ENCODE measurements around the gene ZNF367. TPM values are rescaled to one million over a fixed set of nuclear protein-coding genes. Genes with fewer than 3 reads are reported as not detected.

ZNF367 gene
- total and polyA plus RNA-seq, 2 of the 4 experiments (the other 2 are of a cell fraction), result 1.1 to 2.7 TPM

DNA sequence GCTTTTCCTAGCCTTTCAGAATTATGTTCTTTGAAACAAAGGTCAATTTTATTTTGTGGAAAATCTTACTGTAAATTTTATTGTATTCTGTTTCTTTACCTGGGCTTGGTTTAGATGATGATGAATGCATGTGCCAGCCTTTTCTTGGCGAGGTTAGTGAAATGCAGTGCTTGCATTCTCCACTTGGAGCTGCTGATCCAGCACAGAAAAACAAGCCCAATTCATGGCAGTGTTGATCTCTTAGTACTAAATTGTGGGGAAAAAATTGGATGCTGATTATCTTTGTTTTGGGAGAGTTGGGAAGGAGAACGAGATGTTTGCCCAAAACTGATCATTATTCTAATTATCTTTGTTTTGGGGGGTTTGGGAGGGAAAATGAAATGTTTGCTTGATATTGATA is 35.5 kb upstream of the ZNF367 start:
- Histone ChIP-seq H4K91ac (ENCODE audit: insufficient read depth, low read depth, low read length) (no peak overlapping the region), H2BK15ac (ENCODE audit: low read depth, low read length) (no peak overlapping the region), H4K20me1 (ENCODE audit: insufficient read depth, low read length) (peaks cover 6% of the 10 kb centered on the region; the same call in 1 of the 2 replicates), H4K5ac (ENCODE audit: low read depth, low read length) (no peak overlapping the region), H3K4me3 (ENCODE audit: insufficient read depth, low read depth, low read length) (no peak overlapping the region), H3K18ac (ENCODE audit: low read depth, low read length) (no peak overlapping the region), H3K9ac (ENCODE audit: low read depth, low read length) (no peak overlapping the region), H3K4ac (ENCODE audit: low read depth, low read length) (no peak overlapping the region), H2AFZ (replicated peaks; ENCODE audit: low read length, poor library complexity) (no peak overlapping the region), H3K9me3 (ENCODE audit: control insufficient read depth, insufficient read depth, low read length) (no peaks in the 10 kb centered on the region), H4K8ac (ENCODE audit: low read depth in 2 of 2, low read length in 2 of 2) (no peak overlapping the region), H2BK5ac (ENCODE audit: low read depth, low read length, poor library complexity, severe bottlenecking) (no peak overlapping the region), H3K4me2 (ENCODE audit: low read depth, low read length) (no peak overlapping the region), H3K23ac (ENCODE audit: low read depth, low read length) (no peak overlapping the region), H2AK5ac (ENCODE audit: low read depth, low read length) (no peak overlapping the region), H3K79me1 (ENCODE audit: low read depth in 1 of 2, low read length in 2 of 2) (peaks cover 8 to 56% of the 10 kb centered on the region in 2 experiments; a peak in 3 of 4 replicates), H3K9me1 (ENCODE audit: insufficient read depth, low read length) (peaks cover 10% of the 10 kb centered on the region; the same call in 1 of the 2 replicates), H3K27me3 (ENCODE audit: control insufficient read depth, insufficient read depth, low read length) (no peaks in the 10 kb centered on the region), H3K14ac (replicated peaks; ENCODE audit: low read depth, low read length) (no peak overlapping the region), H3K56ac (ENCODE audit: extremely low read depth, insufficient read depth, low read length) (no peak overlapping the region), H2AK9ac (replicated peaks; ENCODE audit: low read depth, low read length, poor library complexity) (no peak overlapping the region), H2BK120ac (ENCODE audit: low read depth, low read length) (no peak overlapping the region), H3K4me1 (ENCODE audit: control insufficient read depth, insufficient read depth, low read length) (peaks cover 5% of the 10 kb centered on the region), H2BK20ac (ENCODE audit: low read depth, low read length) (no peak overlapping the region), H3K27ac (ENCODE audit: insufficient read depth, low read length) (no peak overlapping the region), H3K36me3 (ENCODE audit: control insufficient read depth, insufficient read depth, low read length) (no peaks in the 10 kb centered on the region)
- no peak for ATAC-seq (ENCODE audit: low read depth)
- in situ Hi-C loops (cut with MboI; ENCODE audit: low sequenced_read_pairs) (no loop called here), dilution Hi-C loops (cut with HindIII; ENCODE audit: low sequenced_read_pairs, unreplicated experiment) (no loop called here), intact Hi-C loops (cut with micrococcal nuclease) (loop anchor here (2.0 to 5.0 kb wide), 6 partner anchors 44 to 214 kb away; partner anchors contain the start of gene PRXL2C)
- TF ChIP-seq FOS (IDR thresholded peaks at IDR 0.05; ENCODE audit: low read depth, low read length), result no peak
- peak; percentile 26; the same call in 1 of the 2 replicates for TF ChIP-seq MAFK (IDR thresholded peaks at IDR 0.05; ENCODE audit: low read depth, low read length)
- TF ChIP-seq, protein P1, sequence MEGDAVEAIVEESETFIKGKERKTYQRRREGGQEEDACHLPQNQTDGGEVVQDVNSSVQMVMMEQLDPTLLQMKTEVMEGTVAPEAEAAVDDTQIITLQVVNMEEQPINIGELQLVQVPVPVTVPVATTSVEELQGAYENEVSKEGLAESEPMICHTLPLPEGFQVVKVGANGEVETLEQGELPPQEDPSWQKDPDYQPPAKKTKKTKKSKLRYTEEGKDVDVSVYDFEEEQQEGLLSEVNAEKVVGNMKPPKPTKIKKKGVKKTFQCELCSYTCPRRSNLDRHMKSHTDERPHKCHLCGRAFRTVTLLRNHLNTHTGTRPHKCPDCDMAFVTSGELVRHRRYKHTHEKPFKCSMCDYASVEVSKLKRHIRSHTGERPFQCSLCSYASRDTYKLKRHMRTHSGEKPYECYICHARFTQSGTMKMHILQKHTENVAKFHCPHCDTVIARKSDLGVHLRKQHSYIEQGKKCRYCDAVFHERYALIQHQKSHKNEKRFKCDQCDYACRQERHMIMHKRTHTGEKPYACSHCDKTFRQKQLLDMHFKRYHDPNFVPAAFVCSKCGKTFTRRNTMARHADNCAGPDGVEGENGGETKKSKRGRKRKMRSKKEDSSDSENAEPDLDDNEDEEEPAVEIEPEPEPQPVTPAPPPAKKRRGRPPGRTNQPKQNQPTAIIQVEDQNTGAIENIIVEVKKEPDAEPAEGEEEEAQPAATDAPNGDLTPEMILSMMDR (conservative IDR thresholded peaks at IDR 0.05; ENCODE audit: low read depth, low read length), result peak; percentile 50
- peak; percentile 63 for TF ChIP-seq RAD21 (IDR thresholded peaks at IDR 0.05; ENCODE audit: low read length)
- 0 out of 2 replicates have a peak, but pooled peaks have one; percentile 32 for TF ChIP-seq SMC3 (IDR thresholded peaks at IDR 0.05; ENCODE audit: low read depth, low read length)
- TF ChIP-seq BHLHE40 (IDR thresholded peaks at IDR 0.05; ENCODE audit: low read depth, low read length), result no peak
- no peak for TF ChIP-seq RFX5 (IDR thresholded peaks at IDR 0.05; ENCODE audit: low read depth, low read length)
- CTCF ChIA-PET, result no interaction called here
- POLR2A ChIA-PET (ENCODE audit: unreplicated experiment), result no interaction called here
- WGBS, 2 experiments (ENCODE audit: extremely low coverage in 2 of 2, insufficient read length in 1 of 2), result no CpG with 5 or more reads among the region's 2 CpGs
- peak; percentile 47 for DNase-seq
- no TSS peak for BruUV-seq (replicated peaks)

All from IMR-90 (cell line).